ENCODE data around the gene TTC21A. TPM values are rescaled to one million over a fixed set of nuclear protein-coding genes. Genes with fewer than 3 reads are reported as not detected.

Gene TTC21A
- total and polyA plus RNA-seq, 2 of the 13 experiments (the other 11 are each of a cell fraction or from before 2014, with no cell fraction given) = 0.31 to 1.5 TPM

- no peaks in the 10 kb centered on the region for H3K27me3 ChIP-seq (ENCODE audit: control insufficient read depth in 1 of 2, insufficient read depth in 2 of 2, low read length in 2 of 2)
- in situ Hi-C loops (cut with HindIII; ENCODE audit: extremely low pct_ligation_motif_present, low pct_unique_long_range_greater_than_20kb) (no loop called here), intact Hi-C loops (cut with micrococcal nuclease; ENCODE audit: unreplicated experiment) (no loop called here)
- H3K9me3 ChIP-seq (ENCODE audit: low read length) = no peaks in the 10 kb centered on the region
- H3K9ac ChIP-seq (ENCODE audit: insufficient read depth, low read depth, low read length) = no peak overlapping the region
- no peak overlapping the region for H3K4me2 ChIP-seq (ENCODE audit: low read depth, low read length)
- CTCF ChIA-PET (ENCODE audit: low intra/inter-chr PET ratio, low total read pairs) = no interaction called here
- 52% methylated on average over 3 of the region's 3 CpGs for WGBS (ENCODE audit: low lambda C conversion rate)
- H3K4me1 ChIP-seq (ENCODE audit: insufficient read depth, low read length) = peaks cover 7% of the 10 kb centered on the region
- no peak for DNase-seq (ENCODE audit: low spot score)
- POLR2A ChIA-PET = no interaction called here
- BruUV-seq (replicated peaks) = no TSS peak
- H4K20me1 ChIP-seq (ENCODE audit: insufficient read depth, low read length) = no peaks in the 10 kb centered on the region
- TF ChIP-seq ZNF800 (CRISPR knock-in tag; IDR thresholded peaks at IDR 0.05) (no peak), ZBTB34 (CRISPR knock-in tag; IDR thresholded peaks at IDR 0.05) (no peak), ZSCAN22 (CRISPR knock-in tag; IDR thresholded peaks at IDR 0.05) (no peak), ATF7 (IDR thresholded peaks at IDR 0.05) (no peak), ATF7 (CRISPR knock-in tag; IDR thresholded peaks at IDR 0.05) (no peak), ZNF629 (CRISPR knock-in tag; conservative IDR thresholded peaks at IDR 0.05) (no peak), MEIS1 (CRISPR knock-in tag; IDR thresholded peaks at IDR 0.05; ENCODE audit: borderline replicate concordance) (no peak), ELF4 (CRISPR knock-in tag; IDR thresholded peaks at IDR 0.05; ENCODE audit: borderline replicate concordance) (no peak), NFATC3 (CRISPR knock-in tag; IDR thresholded peaks at IDR 0.05) (no peak), HNF1B (CRISPR knock-in tag; IDR thresholded peaks at IDR 0.05) (no peak), PTBP1 (IDR thresholded peaks at IDR 0.05; ENCODE audit: low read depth, low read length, poor library complexity, severe bottlenecking) (no peak), ZNF546 (CRISPR knock-in tag; conservative IDR thresholded peaks at IDR 0.05) (no peak), ZNF577 (CRISPR knock-in tag; IDR thresholded peaks at IDR 0.05; ENCODE audit: borderline replicate concordance, low read depth) (no peak), SMYD3 (CRISPR knock-in tag; IDR thresholded peaks at IDR 0.05) (no peak), ZNF333 (CRISPR knock-in tag; IDR thresholded peaks at IDR 0.05; ENCODE audit: borderline replicate concordance) (no peak), ZBTB2 (CRISPR knock-in tag; IDR thresholded peaks at IDR 0.05; ENCODE audit: low read depth) (no peak), EEA1 (CRISPR knock-in tag; IDR thresholded peaks at IDR 0.05; ENCODE audit: borderline replicate concordance) (no peak)
- no peaks in the 10 kb centered on the region for H3K79me2 ChIP-seq (ENCODE audit: insufficient read depth, low read length)
- no peak for FAIRE-seq
- no peak overlapping the region for H3K4me3 ChIP-seq (replicated peaks in 1 of 3; ENCODE audit: insufficient read depth in 1 of 3, low read depth in 2 of 3, low read length in 3 of 3)
- H3K27ac ChIP-seq (ENCODE audit: extremely low read length, insufficient read depth, low read length) = no peak overlapping the region
- no peak for ATAC-seq
- H3K36me3 ChIP-seq (replicated peaks in 1 of 2; ENCODE audit: control insufficient read depth in 1 of 2, insufficient read depth in 2 of 2, low read length in 2 of 2) = no peaks in the 10 kb centered on the region
- no peak overlapping the region for H2AFZ ChIP-seq (ENCODE audit: low read length)
These were observed 5.8 kb downstream of the TTC21A start for GRCh38 chr3:39113291-39113690.

Measured in HepG2 (cell line).